Skin epidermis (tissue), 12 donors: ENCODE measurements around the gene EPHB4.

ENCODE experiments used
- H3K27ac ChIP-seq, 21 experiments: fragments of 200-600 bp; sonication (generic) in 11 of 21; one replicate each; pipeline ENCODE4 v1.5.0; 2020; ENCODE audit warnings: mild to moderate bottlenecking in 3 of 21, inconsistent platforms in 2 of 21, moderate library complexity in 2 of 21
- H3K4me3 ChIP-seq, 7 experiments: fragments of 200-600 bp; sonication (generic) in 2 of 7; one replicate each; pipeline ENCODE4 v1.5.0; 2020; ENCODE audit warnings: inconsistent platforms in 2 of 7, mild to moderate bottlenecking in 2 of 7, moderate library complexity in 1 of 7

The EPHB4 gene

GRCh38 chr7:100827330-100828226 lies at the start of gene EPHB4:
TSS of gene EPHB4 (minus strand) at chr7:100827523. CDS start at chr7:100827030, 493 bp downstream.
- Histone ChIP-seq H3K4me3 (peak within 1 kb of the TSS; percentile 43 to 71 (median 55)), H3K27ac (peak within 1 kb of the TSS; percentile 49 to 91 (median 78))

DNA sequence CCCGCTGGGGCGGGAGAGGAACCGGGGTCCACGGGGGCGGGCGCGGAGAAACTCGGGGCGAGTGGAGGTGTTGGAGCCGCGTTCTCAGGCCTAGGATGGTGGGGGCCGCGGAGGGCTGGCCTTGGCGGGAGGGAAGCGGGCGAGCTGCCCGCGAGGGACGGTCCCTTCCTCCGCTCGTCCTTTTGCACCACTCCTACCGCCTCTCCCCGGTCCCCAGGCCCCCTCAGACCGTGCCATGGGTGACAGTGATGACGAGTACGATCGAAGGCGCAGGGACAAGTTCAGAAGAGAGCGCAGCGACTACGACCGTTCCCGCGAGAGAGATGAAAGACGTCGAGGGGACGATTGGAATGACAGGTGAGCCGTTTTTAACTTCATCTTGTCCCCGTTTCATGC lies 48.0 kb upstream of the EPHB4 start:
- peak overlapping the region; percentile 85 to 99 (median 94) for H3K27ac ChIP-seq

DNA sequence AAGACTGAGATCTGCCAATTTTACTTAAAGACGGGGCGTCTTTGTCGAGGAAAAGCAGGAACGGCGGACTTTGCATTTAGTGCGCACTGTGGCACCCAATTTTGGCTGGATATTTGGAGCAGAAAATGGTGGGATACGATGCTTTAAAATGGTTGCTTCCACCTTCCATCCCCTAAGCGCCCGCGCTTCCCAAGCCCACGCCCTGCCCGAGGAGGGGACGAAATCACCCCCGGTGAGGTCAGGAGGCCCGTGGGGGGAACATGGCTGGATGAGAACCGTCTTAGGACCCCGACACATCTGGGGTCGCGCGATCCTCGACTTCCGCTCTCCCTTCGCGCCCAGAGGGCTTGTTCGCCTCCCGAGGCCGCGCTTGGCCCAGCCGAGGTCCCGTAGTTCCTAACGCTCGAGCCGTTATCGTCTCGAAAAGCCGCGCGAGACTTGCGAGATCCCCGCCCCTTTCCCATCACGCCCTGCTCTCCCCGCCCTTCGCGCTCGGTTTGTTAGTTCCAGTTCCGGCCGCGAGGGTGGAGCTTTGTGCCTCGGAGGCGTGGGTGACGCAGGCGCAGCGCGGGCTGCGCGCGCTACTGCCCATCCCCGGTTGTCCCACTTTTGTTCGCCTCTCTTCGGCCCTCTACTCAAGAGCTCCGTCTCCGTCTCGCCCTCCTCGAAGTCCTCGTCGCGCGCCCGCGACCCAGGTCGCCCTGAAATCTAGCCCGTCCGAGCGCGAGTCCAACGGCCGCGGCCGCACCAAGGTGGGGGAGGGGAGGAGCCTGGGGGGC lies 47.4 kb upstream of the EPHB4 start, which contains the start of gene SRRT:
SRRT (plus strand) TSS at position 527 of the 779 bp plus-strand sequence. CDS start 488 bp downstream, outside the sequence.
- Histone ChIP-seq H3K4me3 (peak within 1 kb of the TSS; percentile 77 to 99 (median 96)), H3K27ac (peak within 1 kb of the TSS; percentile 85 to 99 (median 94))

More for the DNA sequence above, 48.0 kb upstream of the EPHB4 start:
- peak overlapping the region; percentile 77 to 99 (median 96) for H3K4me3 ChIP-seq

- H3K4me3 ChIP-seq: peak overlapping the region; percentile 77 to 99 (median 96)
Observed at GRCh38 chr7:100874300-100874576, 46.9 kb upstream of the EPHB4 start.

DNA sequence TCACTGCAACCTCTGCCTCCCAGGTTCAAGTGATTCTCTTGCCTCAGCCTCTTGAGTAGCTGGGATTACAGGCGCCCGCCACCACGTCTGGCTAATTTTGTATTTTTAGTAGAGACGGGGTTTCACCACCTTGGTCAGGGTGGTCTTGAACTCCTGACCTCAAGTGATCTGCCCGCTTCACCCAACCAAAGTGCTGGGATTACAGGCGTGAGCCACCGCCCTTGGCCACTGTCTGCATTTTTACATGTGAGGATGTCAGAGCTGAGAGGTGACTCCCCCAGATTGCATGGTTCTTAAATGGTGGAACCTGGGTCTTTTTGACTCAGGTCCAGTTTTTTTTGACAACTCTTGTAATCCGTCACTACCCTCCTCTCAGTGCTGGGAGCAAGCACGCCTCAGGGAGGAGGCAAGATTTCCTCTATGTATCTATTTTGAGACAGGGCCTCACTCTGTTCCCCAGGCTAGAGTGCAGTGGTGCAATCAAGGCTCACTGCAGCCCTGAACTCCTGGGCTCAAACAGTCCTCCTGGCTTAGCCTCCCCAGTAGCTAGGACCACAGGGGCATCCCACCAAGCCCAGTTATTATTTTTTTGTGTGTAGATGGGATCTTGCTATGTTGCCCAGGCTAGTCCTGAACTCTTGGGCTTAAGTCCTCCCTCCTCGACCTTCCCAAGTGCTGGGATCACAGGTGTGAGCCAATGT lies 46.4 kb upstream of the EPHB4 start:
- H3K4me3 ChIP-seq: peak overlapping the region; percentile 77 to 99 (median 96)
- H3K27ac ChIP-seq: peak overlapping the region in 19 of 21 experiments; percentile 90 to 99 (median 95)

More at GRCh38 chr7:100874300-100874576, 46.9 kb upstream of the EPHB4 start:
- peak overlapping the region; percentile 63 to 99 (median 94) for H3K27ac ChIP-seq

DNA sequence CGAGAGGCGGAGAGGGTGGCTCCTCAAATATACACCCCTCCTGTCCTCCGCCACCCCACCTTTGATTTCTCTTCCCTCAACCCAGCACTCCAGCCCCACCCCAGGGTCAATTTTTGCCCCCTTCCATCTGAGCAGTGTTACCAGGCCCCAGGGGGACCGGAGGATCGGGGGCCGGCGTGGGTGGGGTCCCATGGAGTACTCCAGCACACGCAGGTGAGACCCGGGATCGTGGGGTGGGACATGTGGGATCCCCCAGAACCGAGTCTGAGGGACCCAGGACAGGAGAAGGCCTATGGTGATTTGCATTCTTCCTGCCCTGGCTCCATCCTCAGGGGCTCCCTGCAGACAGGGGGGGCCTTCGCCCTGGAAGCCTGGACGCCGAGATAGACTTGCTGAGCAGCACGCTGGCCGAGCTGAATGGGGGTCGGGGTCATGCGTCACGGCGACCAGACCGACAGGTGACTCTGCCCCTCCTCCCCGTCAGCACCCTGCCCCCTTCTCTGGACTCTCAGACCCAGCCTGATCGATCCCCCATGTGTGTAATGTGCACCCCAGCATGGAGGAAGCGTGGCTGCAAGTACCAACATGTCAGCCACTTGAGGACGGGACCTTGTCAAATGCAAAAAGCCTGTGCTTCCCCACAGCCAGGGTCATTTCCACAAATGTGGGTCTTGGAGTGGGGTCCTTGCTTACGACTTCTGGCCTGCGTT lies 40.6 kb upstream of the EPHB4 start:
- Histone ChIP-seq H3K27ac (peak overlapping the region; percentile 81 to 100 (median 99)), H3K4me3 (peak overlapping the region; percentile 60 to 94 (median 77))

DNA sequence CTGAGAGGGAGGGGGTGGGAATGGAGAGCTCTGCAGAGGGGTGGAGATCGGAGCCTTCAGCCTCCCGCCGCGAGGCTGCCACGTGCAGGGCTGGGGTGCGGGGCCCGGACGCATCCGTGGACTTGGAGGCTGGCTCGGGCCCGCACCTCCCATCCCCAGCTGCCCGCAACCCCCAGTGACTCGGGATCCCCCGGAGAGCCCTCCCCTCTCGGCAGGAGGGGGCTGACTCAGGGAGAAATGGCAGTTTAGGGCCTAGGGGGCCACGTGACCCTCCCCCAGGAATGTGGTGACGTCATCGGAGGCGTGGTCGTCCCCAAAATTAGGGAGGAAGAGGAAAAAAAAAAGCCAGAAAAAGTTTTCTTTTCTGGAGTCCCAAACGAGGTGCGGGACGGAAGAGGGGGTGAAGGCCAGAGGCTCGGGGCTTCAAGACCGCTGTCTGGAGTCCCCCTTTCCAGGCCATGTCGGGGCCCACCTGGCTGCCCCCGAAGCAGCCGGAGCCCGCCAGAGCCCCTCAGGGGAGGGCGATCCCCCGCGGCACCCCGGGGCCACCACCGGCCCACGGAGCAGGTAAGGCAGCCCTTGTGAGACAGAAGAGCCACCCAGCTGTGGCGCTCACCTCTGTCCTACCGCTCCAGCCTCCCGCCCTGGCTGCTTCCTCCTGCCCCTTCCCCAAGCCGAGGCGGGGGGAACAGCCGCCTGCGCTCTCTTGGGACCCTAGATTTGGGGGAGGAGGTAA lies 39.9 kb upstream of the EPHB4 start, which contains the start of gene TRIP6:
TRIP6 (plus strand) TSS at position 348 of the 736 bp plus-strand sequence; CDS start at position 459, 111 bp downstream.
- Histone ChIP-seq H3K4me3 (peak within 1 kb of the TSS; percentile 60 to 94 (median 77)), H3K27ac (peak within 1 kb of the TSS; percentile 81 to 100 (median 99))

- Histone ChIP-seq H3K4me3 (peak overlapping the region; percentile 60 to 94 (median 77)), H3K27ac (peak overlapping the region; percentile 47 to 100 (median 99))
Observed at GRCh38 chr7:100866729-100867039, 39.4 kb upstream of the EPHB4 start.

- peak overlapping the region; percentile 60 to 94 (median 77) for H3K4me3 ChIP-seq
- peak overlapping the region; percentile 47 to 100 (median 99) for H3K27ac ChIP-seq
Observed at GRCh38 chr7:100865938-100866728, 38.8 kb upstream of the EPHB4 start.

- Histone ChIP-seq H3K27ac (peak overlapping the region; percentile 47 to 100 (median 99)), H3K4me3 (peak overlapping the region in 5 of 7 experiments; percentile 60 to 94 (median 77))
Observed at GRCh38 chr7:100865372-100865911, 38.1 kb upstream of the EPHB4 start.

DNA sequence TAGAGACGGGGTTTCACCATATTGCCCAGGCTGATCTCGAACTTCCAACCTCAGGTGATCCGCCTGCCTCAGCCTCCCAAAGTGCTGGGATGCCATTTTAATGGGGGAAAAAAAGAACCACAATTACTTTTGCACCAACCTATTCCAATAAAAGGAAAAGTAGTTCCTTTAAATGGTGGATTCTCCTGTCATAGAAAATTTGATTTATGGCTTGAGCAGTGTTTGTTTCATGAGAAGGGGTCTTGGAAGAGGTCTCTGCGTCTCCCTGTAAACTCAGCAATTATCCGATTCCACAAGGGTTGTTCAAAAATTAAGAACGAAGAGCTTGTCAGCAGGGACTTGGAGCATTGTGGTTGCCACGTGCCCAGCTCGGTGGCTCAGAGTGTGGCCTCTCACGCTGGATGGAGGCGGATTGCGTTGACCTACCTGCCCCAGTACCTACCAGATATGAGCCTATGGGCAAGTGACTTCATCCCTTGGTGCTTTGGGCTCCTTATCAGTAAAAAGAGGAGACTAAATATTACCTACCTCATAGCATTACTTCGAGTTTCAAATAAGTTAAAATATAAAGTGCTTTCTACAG lies 37.0 kb upstream of the EPHB4 start:
- H3K4me3 ChIP-seq: no peak overlapping the region
- peak overlapping the region in 2 of 21 experiments; percentile 23 to 31 for H3K27ac ChIP-seq

DNA sequence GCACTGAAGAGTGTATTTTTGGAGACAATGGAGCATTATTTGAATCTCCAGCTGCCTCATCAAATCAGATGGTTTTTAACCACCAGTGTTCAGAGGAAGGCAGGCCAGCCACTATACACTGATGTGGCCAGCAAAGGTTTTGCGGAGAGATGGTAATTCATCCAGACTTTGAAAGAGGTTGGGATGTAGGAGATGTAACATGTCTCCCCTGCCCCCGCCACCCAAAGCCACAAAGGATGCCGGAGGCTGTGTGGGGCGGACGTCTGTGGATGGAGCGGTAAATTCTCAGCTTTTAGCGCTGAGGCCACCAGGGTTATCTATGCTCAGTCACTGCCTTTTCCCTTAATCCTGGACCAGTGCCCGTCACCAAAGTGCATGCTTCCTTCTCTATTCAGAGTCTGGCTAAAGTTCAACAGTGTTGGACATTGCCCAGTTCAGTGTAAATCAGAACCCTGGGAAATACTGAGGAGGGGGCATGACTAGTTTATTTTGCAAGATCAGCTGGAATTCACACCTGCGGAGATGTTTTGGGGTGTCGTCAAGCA lies 36.2 kb upstream of the EPHB4 start:
- Histone ChIP-seq H3K4me3 (no peak overlapping the region), H3K27ac (peak overlapping the region in 1 of 21 experiments; percentile 38)

DNA sequence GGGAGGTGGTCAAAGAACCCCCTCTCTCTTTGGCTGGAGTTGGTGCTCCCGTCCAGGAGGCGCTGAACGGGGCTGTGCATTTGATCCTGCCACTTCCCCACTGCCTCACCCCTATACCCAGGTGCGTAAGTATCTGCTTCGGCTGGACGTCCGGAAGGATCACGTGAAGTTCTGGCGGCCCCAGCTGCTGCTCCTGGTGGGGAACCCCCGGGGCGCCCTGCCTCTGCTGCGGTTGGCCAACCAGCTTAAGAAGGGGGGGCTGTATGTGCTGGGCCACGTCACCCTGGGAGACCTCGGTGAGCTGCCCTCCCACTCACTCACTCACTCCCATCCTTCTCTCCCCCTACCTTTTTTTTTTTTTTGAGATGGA lies 34.3 kb upstream of the EPHB4 start:
- H3K27ac ChIP-seq: no peak overlapping the region
- H3K4me3 ChIP-seq: no peak overlapping the region

GRCh38 chr7:100860702-100861615 lies 33.6 kb upstream of the EPHB4 start:
- no peak overlapping the region for H3K4me3 ChIP-seq
- no peak overlapping the region for H3K27ac ChIP-seq

- H3K27ac ChIP-seq: no peak overlapping the region
Observed at GRCh38 chr7:100859856-100860255, 32.5 kb upstream of the EPHB4 start.

DNA sequence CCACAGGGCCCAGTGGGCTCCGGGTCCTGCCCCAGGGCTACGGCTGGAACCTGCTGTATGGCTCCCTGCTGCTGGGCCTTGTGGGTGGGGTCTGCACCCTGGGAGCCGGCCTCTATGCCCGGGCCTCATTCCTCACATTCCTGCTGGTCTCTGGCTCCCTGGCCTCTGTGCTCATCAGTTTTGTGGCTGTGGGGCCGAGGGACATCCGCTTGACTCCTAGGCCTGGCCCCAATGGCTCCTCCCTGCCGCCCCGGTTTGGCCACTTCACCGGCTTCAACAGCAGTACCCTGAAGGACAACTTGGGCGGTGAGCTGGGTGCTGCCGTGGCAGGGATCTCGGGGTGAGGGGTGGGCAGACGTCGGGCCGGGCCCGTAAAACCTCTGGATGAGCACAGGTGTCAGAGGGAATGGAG lies 29.6 kb upstream of the EPHB4 start:
- Histone ChIP-seq H3K4me3 (no peak overlapping the region), H3K27ac (no peak overlapping the region)

More at GRCh38 chr7:100859856-100860255, 32.5 kb upstream of the EPHB4 start:
- no peak overlapping the region for H3K4me3 ChIP-seq
